Gastroesophageal sphincter (tissue), 4 donors: ENCODE results near the gene COX15. TPM values are rescaled to one million over a fixed set of nuclear protein-coding genes. Genes with fewer than 3 reads are reported as not detected.

ENCODE experiments used
- ATAC-seq: fragments of 150-250 bp; one replicate; pipeline ENCODE4 v1.9.1; 2016; ENCODE audit warnings: mild to moderate bottlenecking, moderate library complexity
- H3K27ac ChIP-seq, 4 donors: fragments of 200-600 bp; sonication (generic) in 3 of 4; 1 replicate in 3 of 4; 2 replicates in 1 of 4; pipeline ENCODE4 v1.5.1; 2016 to 2019
- H3K27me3 ChIP-seq: fragments of 200-600 bp; sonication (generic); one replicate; pipeline ENCODE4 v1.5.1; 2019
- H3K36me3 ChIP-seq, 2 donors: fragments of 200-600 bp; sonication (generic); one replicate each; pipeline ENCODE4 v1.5.1; 2019; ENCODE audit warnings: control low read depth in 1 of 2
- H3K4me1 ChIP-seq, 3 donors: fragments of 200-600 bp; sonication (generic); 1 replicate in 2 of 3; 2 replicates in 1 of 3; pipeline ENCODE4 v1.5.1; 2016 to 2019; ENCODE audit warnings: control low read depth in 2 of 3
- H3K4me3 ChIP-seq, 2 donors: fragments of 200-600 bp; sonication (generic); one replicate each; pipeline ENCODE4 v1.5.1; 2019; ENCODE audit warnings: mild to moderate bottlenecking in 1 of 2, moderate library complexity in 1 of 2
- H3K9me3 ChIP-seq, 3 donors: fragments of 200-600 bp; sonication (generic); one replicate each; pipeline ENCODE4 v1.5.1; 2017 to 2019; ENCODE audit warnings: control low read depth in 2 of 3
- CTCF ChIP-seq, 4 experiments: fragments of 200-600 bp in 2 of 4; fragments of 450-650 bp in 2 of 4; sonication (generic) in 1 of 4; IDR thresholded peaks; one replicate each; pipeline ENCODE4 v1.5.1; 2017 to 2019; ENCODE audit warnings: antibody characterized with exemption in 4 of 4, mild to moderate bottlenecking in 2 of 4, moderate library complexity in 2 of 4
- EP300 ChIP-seq: sonication (generic); formaldehyde crosslinking; IDR thresholded peaks from one replicate; pipeline ENCODE4 v1.6.1; 2017; ENCODE audit warnings: antibody characterized with exemption, mild to moderate bottlenecking
- POLR2A ChIP-seq, 2 donors: fragments of 450-650 bp; IDR thresholded peaks; one replicate each; pipeline ENCODE4 v1.6.1; 2017; ENCODE audit warnings: antibody characterized with exemption in 2 of 2, mild to moderate bottlenecking in 2 of 2, moderate library complexity in 1 of 2
- POLR2AphosphoS5 ChIP-seq: sonication (generic); formaldehyde crosslinking; IDR thresholded peaks from one replicate; pipeline ENCODE4 v1.6.1; 2017; ENCODE audit warnings: antibody characterized with exemption
- WGBS, 2 donors: methylation state at CpG; one replicate each; pipeline ENCODE4 v1.1.5; 2018; ENCODE audit warnings: low coverage in 1 of 2; 5-methylcytosine and 5-hydroxymethylcytosine counted together
- total RNA-seq, 4 donors: library from RNA; depleted of rRNA; stranded (reverse); fragments of >200 nt; gene quantifications; one replicate each; pipeline ENCODE4 v1.1.0, GENCODE V29; 2016

The COX15 gene
- total RNA-seq, 4 donors from 2014 or later, result 25.6 to 32.6 (median 29.3) TPM

DNA sequence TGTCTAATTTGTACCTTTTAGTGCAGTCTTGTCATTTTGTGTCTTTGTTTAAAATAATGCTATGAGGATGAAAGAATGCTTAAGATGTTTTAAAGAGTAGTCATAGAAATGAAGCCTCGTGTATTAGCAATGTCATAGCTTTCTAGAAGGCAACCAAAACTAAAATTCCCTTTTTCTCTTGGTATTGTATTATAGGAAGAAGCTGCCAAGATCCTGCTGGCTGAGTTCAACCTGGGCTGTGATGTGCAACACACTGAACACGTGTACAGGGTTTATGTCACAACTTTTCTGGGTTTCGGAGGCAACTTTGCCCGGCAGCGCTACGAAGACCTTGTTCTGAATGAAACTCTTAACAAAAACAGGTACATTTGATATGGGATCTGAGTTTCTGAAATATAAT lies 36.2 kb downstream of the COX15 start:
- H3K27me3 ChIP-seq, result no peaks in the 10 kb centered on the region
- no peak overlapping the region for H3K27ac ChIP-seq
- H3K4me3 ChIP-seq, result no peak overlapping the region
- H3K4me1 ChIP-seq, result no peaks in the 10 kb centered on the region
- H3K9me3 ChIP-seq, result no peaks in the 10 kb centered on the region
- H3K36me3 ChIP-seq, result peaks cover 3 to 84% of the 10 kb centered on the region in 2 donors
- TF ChIP-seq CTCF (IDR thresholded peaks at IDR 0.05), result no peak
- no peak for TF ChIP-seq EP300
- TF ChIP-seq POLR2A (IDR thresholded peaks at IDR 0.05), result no peak
- TF ChIP-seq POLR2AphosphoS5, result no peak
- no peak for ATAC-seq
- WGBS, 2 donors, result 86 to 88% methylated on average over 6 of the region's 6 CpGs

GRCh38 chr10:99693933-99694583 lies 37.9 kb downstream of the COX15 start:
- H3K4me3 ChIP-seq, result no peak overlapping the region
- no peaks in the 10 kb centered on the region for H3K27me3 ChIP-seq
- no peaks in the 10 kb centered on the region for H3K4me1 ChIP-seq
- no peak for TF ChIP-seq POLR2AphosphoS5
- TF ChIP-seq EP300, result no peak
- no peaks in the 10 kb centered on the region for H3K9me3 ChIP-seq
- no peak for ATAC-seq
- 83 to 86% methylated on average over 3 of the region's 3 CpGs for WGBS, 2 donors
- H3K27ac ChIP-seq, result no peak overlapping the region
- peaks cover 3 to 70% of the 10 kb centered on the region in 2 donors for H3K36me3 ChIP-seq

DNA sequence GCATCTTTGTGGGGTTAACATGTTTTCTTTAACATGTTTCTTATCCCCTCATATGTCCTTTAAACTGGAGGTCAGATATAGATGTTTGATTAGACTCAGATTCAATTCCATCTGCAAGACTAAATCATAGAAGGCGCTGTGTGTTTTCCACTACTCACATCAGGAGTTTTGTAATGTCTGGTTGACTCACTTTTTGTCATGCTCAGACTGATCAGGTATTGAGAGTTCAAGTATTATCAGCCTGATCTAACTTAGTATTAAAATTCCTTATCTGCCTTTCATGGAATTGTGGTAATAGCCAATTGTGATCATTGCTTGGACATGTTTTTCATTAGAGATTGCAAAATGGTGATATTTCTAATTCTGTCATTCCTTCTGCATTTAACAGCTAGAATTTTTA lies 42.5 kb downstream of the COX15 start:
- Histone ChIP-seq H3K4me3 (no peak overlapping the region), H3K36me3 (peaks cover 0 to 41% of the 10 kb centered on the region in 2 donors), H3K9me3 (no peaks in the 10 kb centered on the region), H3K27me3 (no peaks in the 10 kb centered on the region), H3K27ac (no peak overlapping the region), H3K4me1 (no peaks in the 10 kb centered on the region)
- TF ChIP-seq POLR2A (IDR thresholded peaks at IDR 0.05) (no peak), CTCF (IDR thresholded peaks at IDR 0.05) (no peak), EP300 (no peak), POLR2AphosphoS5 (no peak)
- WGBS, 2 donors, result 78 to 87% methylated on average over 1 of the region's 1 CpG
- no peak for ATAC-seq

- Histone ChIP-seq H3K4me3 (no peak overlapping the region), H3K36me3 (peaks cover 0 to 26% of the 10 kb centered on the region in 2 donors), H3K4me1 (no peaks in the 10 kb centered on the region), H3K27ac (no peak overlapping the region), H3K27me3 (no peaks in the 10 kb centered on the region), H3K9me3 (no peaks in the 10 kb centered on the region)
- no peak for ATAC-seq
- 67 to 86% methylated on average over 2 of the region's 2 CpGs for WGBS, 2 donors
- TF ChIP-seq POLR2A (IDR thresholded peaks at IDR 0.05), result no peak
- no peak for TF ChIP-seq POLR2AphosphoS5
- TF ChIP-seq EP300, result no peak
- TF ChIP-seq CTCF (IDR thresholded peaks at IDR 0.05), result no peak
Measured at GRCh38 chr10:99685597-99685967, 46.3 kb downstream of the COX15 start.

DNA sequence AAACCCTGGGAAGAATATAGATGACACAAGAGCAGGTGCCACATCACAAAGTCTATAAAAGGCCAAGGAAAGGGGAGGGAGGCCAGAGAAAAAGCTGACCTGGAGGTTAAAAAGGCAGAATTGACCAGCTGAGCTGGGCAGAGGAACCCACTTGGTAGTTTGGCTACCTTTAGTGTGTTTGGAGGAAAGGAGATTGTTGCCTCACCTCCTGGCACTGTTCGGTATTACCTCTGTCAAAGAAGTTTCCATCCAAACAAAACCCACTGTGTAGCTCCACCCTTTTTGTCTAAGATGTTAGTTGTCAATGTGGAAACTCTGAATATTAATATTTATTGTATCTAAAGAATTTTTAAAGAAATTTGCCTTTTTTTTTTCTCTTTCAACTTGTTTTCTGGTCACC lies 49.2 kb downstream of the COX15 start:
- Histone ChIP-seq H3K9me3 (no peaks in the 10 kb centered on the region), H3K4me3 (no peak overlapping the region), H3K27ac (no peak overlapping the region), H3K27me3 (no peaks in the 10 kb centered on the region), H3K4me1 (no peaks in the 10 kb centered on the region), H3K36me3 (peaks cover 0 to 44% of the 10 kb centered on the region in 2 donors)
- WGBS, 2 donors, result 84% methylated on average over 1 of the region's 1 CpG; no CpG with 5 or more reads in 1 of the 2 donors
- no peak for ATAC-seq
- TF ChIP-seq POLR2A (IDR thresholded peaks at IDR 0.05) (no peak), CTCF (IDR thresholded peaks at IDR 0.05) (no peak), POLR2AphosphoS5 (no peak), EP300 (no peak)

Other genes starting within 250 kb of the COX15 start
- gene NKX2-3, start 199.2 kb downstream of the COX15 start, total RNA-seq, result under 1 TPM in 1 of 4 donors, not detected in 3; 0.54 TPM
- gene SLC25A28, start 111.7 kb downstream of the COX15 start, total RNA-seq, result 10 to 100 TPM; 18.6 to 55.6 (median 33.3) TPM
- gene ENTPD7, start 72.6 kb downstream of the COX15 start, total RNA-seq, result 1 to 10 TPM; 4.5 to 9.1 (median 5.6) TPM
- gene CUTC, start 107 bp upstream of the COX15 start, total RNA-seq, result 10 to 100 TPM; 24.5 to 35.1 (median 27.7) TPM
- 1 to 10 TPM in 1 of 4 donors, under 1 TPM in 3; 0.46 to 1.5 (median 0.73) TPM for gene ABCC2, start 50.5 kb upstream of the COX15 start, total RNA-seq